Measurements from ENCODE around the gene CTSA.

GRCh38 chr20:45882469-45883099 lies 8.6 kb upstream of the CTSA start:
- no peak for TF ChIP-seq CTCF (conservative IDR thresholded peaks at IDR 0.05)
- TF ChIP-seq ZFX (IDR thresholded peaks at IDR 0.05) = no peak

Measured in C4-2B (cell line).